Stimulated activated memory B cell treated with anti-CD40 and anti-IgM and Interleukin-4, amounts not matched to agents 10 μg/mL and 1 μg/mL and 100 μg/mL, for 72 hours (primary cell): ENCODE data around the gene TAF7L.
"Not testable (repeated sequence)": the region's sequence is repeated elsewhere in the genome, so short reads cannot be mapped to it uniquely, and the experiment has no call there.

Experiments
- ATAC-seq: fragments of 150-1000 bp; cut with Tn5 transposase; 2 replicates; pipeline ENCODE4 v1.10.0; 2021
- H3K27ac Mint-ChIP-seq: one replicate; pipeline ENCODE4 v1.8.0; 2022; ENCODE audit warnings: mild to moderate bottlenecking, mixed read lengths
- H3K27me3 Mint-ChIP-seq: one replicate; pipeline ENCODE4 v1.8.0; 2022; ENCODE audit warnings: mixed read lengths
- H3K36me3 Mint-ChIP-seq: one replicate; pipeline ENCODE4 v1.8.0; 2022; ENCODE audit warnings: mixed read lengths
- H3K4me1 Mint-ChIP-seq: one replicate; pipeline ENCODE4 v1.8.0; 2022; ENCODE audit warnings: mixed read lengths
- H3K4me3 Mint-ChIP-seq: one replicate; pipeline ENCODE4 v1.8.0; 2022; ENCODE audit warnings: mild to moderate bottlenecking, moderate library complexity, mixed read lengths
- H3K9me3 Mint-ChIP-seq: one replicate; pipeline ENCODE4 v1.8.0; 2022; ENCODE audit warnings: mixed read lengths

The TAF7L gene, protein sequence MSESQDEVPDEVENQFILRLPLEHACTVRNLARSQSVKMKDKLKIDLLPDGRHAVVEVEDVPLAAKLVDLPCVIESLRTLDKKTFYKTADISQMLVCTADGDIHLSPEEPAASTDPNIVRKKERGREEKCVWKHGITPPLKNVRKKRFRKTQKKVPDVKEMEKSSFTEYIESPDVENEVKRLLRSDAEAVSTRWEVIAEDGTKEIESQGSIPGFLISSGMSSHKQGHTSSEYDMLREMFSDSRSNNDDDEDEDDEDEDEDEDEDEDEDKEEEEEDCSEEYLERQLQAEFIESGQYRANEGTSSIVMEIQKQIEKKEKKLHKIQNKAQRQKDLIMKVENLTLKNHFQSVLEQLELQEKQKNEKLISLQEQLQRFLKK

DNA sequence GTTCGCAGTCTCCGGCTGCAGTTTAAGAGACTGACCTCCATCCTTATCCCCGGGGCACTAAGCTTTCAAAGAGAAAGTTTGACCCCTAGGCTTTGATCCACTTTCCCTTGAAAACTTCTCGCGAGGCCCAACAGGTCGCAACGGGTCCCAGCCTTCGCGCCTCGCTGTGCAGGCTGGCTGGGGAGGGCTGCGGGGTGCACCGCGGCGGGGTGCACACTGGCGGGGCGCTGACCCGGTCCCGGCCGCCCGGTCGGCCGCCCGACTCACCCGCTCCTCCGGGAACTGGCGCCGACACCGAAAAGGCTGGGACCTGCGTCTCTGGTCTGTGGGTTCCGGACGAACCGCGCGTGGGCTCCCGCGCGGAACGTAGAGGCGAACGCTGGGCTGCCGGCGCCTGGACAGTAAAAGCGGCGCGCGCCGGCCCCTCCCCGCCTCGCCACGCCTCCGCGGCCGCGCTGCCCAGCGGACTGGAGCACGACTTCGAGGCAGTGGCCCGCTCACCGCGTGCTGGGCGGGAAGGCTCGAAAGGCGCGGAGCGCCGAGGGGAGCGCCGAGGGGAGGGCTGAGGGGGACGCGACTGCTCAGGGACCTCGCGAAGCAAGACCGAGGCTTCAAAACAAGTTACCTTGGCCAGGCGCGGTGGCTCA lies at the start of gene TAF7L:
Gene TAF7L (minus strand): TSS at position 378 of the 647 bp plus-strand sequence. CDS start 3,791 bp downstream, outside the sequence.
- Mint-ChIP-seq H3K4me1 (no peaks in the 10 kb centered on the region), H3K27me3 (peaks cover 5% of the 10 kb centered on the region)

DNA sequence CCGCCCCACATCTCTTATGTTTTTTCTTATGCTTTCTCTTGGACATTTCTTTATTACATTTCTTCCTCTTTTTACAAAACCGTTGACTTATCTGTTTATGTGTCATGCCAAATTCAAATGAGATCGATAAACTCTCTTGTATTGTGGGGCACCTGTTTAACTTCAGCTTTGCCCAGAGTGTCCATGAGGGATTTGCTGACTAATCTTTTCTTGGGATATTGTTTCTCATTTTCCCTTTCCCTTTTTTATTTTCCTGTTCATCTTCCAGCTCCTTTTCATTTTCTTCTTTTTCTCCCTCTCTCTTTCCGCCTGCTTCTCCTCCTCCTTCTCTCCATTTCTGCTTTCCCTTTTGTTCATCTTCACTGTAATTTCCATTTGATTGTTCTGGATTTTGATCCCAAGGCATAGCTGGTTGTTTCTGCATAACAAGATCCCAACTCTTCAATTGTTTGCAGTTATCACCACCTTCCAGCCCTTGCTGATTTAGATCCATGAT lies 46.7 kb upstream of the TAF7L start:
- H3K4me3 Mint-ChIP-seq: no peak overlapping the region
- no peaks in the 10 kb centered on the region for H3K4me1 Mint-ChIP-seq
- H3K36me3 Mint-ChIP-seq: peaks cover 11% of the 10 kb centered on the region
- ATAC-seq: no peak
- H3K27me3 Mint-ChIP-seq: no peaks in the 10 kb centered on the region
- peaks cover 3% of the 10 kb centered on the region for H3K9me3 Mint-ChIP-seq
- no peak overlapping the region for H3K27ac Mint-ChIP-seq

More for the DNA sequence above, at the start of gene TAF7L:
- Mint-ChIP-seq H3K27ac (no peak within 1 kb of the TSS), H3K4me3 (no peak within 1 kb of the TSS), H3K9me3 (no peaks in the 10 kb centered on the region), H3K36me3 (no peaks in the 10 kb centered on the region)
- ATAC-seq: no peak

DNA sequence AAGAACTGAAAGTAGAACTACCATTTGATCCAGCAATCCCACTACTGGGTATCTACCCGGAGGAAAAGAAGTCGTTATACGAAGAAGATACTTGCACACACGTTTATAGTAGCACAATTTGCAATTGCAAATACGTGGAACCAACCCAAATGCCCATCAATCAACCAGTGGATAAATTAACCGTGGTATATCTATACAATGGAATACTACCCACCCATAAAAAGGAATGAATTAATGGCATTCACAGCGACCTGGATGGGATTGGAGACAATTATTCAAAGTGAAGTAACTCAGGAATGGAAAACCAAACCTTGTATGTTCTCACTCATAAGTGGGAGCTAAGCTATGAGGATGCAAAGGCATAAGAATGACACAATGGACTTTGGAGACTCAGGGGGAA lies 43.2 kb upstream of the TAF7L start:
- H3K9me3 Mint-ChIP-seq, H3K4me1 Mint-ChIP-seq, ATAC-seq, H3K27ac Mint-ChIP-seq, H3K27me3 Mint-ChIP-seq, H3K36me3 Mint-ChIP-seq, H3K4me3 Mint-ChIP-seq: not testable (repeated sequence)

DNA sequence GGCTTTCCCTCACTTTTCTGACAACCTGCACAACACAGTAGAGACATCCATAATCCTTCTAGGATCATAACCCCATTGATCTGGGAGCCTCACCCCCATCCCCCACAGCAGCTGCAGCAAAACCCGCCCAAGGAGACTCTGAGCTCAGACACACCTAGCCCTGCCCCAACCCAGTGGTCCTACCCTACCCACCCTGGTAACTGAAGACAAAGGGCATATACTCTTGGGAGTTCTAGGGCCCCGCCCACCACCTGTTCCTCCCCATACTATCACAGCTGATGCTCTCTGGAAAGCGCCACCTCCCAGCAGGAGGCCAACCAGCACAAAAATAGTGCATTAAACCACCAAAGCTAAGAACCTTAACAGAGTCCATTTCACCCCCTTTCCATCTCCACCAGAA lies 35.5 kb upstream of the TAF7L start:
- ATAC-seq, H3K4me3 Mint-ChIP-seq: not testable (repeated sequence)

DNA sequence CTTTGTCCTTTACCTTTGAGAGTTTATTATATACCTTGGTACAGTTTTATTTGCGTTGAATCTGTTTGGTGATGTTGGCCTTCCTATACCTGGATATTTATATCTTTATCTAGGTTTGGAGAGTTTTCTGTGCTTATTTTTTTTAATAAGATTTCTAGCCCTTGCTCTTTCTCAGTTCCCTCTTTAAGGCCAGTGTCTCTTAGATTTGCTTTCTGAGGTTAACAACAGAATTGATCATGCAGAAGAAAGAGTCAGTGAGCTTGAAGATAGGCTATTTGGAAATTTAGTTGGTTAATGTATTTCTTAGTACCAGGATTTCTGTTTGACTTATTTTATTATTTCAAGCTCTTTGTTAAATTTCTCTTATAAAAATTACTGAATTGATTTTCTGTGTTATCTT lies 12.7 kb upstream of the TAF7L start:
- Mint-ChIP-seq H3K9me3 (no peaks in the 10 kb centered on the region), H3K27me3 (no peaks in the 10 kb centered on the region), H3K27ac (no peak overlapping the region), H3K36me3 (no peaks in the 10 kb centered on the region), H3K4me1 (no peaks in the 10 kb centered on the region), H3K4me3 (no peak overlapping the region)
- no peak for ATAC-seq

More for the DNA sequence above, 35.5 kb upstream of the TAF7L start:
- not testable (repeated sequence) for H3K9me3 Mint-ChIP-seq, H3K27me3 Mint-ChIP-seq, H3K36me3 Mint-ChIP-seq, H3K4me1 Mint-ChIP-seq, H3K27ac Mint-ChIP-seq

DNA sequence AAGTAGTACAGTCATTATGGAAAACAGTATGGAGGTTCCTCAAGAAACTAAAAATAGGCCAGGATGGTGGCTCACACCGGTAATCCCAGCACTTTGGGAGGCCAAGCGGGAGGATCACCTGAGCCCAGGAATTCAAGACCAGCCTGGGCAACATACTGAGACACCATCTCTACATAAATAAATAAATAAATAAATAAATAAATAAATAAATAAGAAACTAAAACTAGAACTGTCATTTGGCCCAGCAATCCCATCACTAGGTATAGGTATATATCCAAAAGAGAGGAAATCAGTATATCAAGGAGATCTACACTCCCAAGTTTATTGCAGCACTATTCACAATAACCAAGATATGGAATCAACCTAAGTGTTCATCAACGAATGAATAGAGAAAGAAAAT lies 4.5 kb upstream of the TAF7L start:
- H3K4me1 Mint-ChIP-seq, H3K27ac Mint-ChIP-seq, ATAC-seq, H3K36me3 Mint-ChIP-seq, H3K9me3 Mint-ChIP-seq, H3K4me3 Mint-ChIP-seq, H3K27me3 Mint-ChIP-seq: not testable (repeated sequence)

DNA sequence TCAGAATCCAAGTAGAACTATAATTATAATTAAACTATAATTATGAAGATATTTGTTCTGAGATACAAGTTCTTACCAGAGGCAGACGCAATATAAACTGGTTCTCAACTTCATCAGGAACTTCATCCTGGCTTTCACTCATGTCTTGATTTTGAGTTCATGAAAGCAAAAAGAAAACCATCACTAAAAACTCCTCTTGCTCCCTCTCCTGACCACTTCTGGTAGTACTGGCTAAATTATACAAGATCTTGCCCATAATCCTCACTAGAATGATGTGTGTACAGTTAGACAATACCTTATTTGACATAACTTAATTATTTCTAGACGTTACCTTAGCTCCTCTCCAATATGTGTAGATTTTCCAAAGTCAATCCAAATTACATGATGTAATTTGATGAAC lies 3.7 kb downstream of the TAF7L start:
- Mint-ChIP-seq H3K4me3 (no peak overlapping the region), H3K27ac (no peak overlapping the region), H3K36me3 (no peaks in the 10 kb centered on the region), H3K27me3 (peaks cover 1% of the 10 kb centered on the region), H3K9me3 (no peaks in the 10 kb centered on the region), H3K4me1 (no peaks in the 10 kb centered on the region)
- no peak for ATAC-seq

DNA sequence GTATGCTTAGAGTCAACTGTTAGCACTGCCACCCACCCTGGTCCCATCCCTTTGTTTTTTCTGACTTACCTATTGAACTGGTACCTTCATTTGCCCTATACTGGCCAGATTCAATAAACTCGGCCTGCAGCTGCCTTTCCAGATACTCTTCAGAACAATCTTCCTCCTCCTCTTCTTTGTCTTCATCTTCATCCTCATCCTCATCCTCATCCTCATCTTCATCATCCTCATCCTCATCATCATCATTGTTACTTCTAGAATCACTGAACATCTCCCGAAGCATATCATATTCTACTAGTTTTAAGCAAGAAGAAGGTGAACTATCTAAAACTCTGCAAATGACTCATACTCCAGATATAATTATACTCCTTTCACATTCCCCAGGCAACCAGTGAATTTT lies 14.9 kb downstream of the TAF7L start:
- H3K36me3 Mint-ChIP-seq: no peaks in the 10 kb centered on the region
- no peak overlapping the region for H3K27ac Mint-ChIP-seq
- no peak overlapping the region for H3K4me3 Mint-ChIP-seq
- no peak for ATAC-seq
- no peaks in the 10 kb centered on the region for H3K4me1 Mint-ChIP-seq
- H3K9me3 Mint-ChIP-seq: no peaks in the 10 kb centered on the region
- no peaks in the 10 kb centered on the region for H3K27me3 Mint-ChIP-seq

DNA sequence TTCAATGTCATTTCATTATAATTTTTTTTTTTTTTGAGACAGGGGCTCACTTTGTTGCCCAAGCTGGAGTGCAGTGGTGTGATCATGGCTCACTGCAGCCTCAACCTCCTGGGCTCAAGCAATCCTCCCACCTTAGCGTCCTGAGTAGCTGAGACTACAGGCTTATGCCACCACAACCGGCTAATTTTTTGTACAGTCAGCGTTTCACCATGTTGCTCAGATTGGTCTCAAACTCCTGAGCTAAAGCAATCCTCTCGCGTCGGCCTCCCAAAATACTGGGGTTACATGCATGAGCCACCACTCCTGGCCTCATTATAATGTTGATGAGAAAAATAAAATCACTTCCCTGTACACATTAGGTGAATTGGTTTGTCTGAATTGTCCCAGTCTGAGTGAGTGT lies 16.9 kb downstream of the TAF7L start:
- Mint-ChIP-seq H3K36me3 (no peaks in the 10 kb centered on the region), H3K27me3 (no peaks in the 10 kb centered on the region), H3K9me3 (no peaks in the 10 kb centered on the region), H3K27ac (no peak overlapping the region), H3K4me3 (no peak overlapping the region), H3K4me1 (no peaks in the 10 kb centered on the region)
- ATAC-seq: no peak

DNA sequence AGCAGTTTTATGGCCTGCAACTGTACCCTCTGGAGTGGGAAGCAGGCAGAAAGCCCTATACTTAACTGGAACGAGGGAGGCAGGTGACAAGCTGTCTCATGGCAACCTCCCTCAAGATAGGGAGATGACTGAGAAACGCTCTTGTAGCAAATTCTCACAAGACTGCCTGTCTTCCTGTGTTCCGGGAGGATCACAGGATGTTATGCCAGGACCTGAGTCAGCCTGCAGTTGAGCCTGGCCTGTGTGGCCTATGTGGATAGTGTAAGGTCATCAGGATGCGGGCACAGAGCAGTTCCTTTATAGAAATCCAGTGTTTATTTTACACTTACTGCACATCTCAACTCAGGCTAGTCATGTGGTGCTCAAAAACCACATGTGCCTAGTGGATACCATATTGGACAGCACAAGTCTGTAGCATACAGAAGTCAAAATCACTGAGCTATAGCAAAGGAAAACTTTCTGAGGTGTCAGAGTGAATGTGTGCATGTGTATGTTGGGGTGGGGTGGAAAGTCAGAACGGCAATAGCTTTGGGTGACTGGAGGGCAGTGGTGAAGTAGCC lies 25.2 kb downstream of the TAF7L start:
- no peak overlapping the region for H3K4me3 Mint-ChIP-seq
- no peaks in the 10 kb centered on the region for H3K4me1 Mint-ChIP-seq

DNA sequence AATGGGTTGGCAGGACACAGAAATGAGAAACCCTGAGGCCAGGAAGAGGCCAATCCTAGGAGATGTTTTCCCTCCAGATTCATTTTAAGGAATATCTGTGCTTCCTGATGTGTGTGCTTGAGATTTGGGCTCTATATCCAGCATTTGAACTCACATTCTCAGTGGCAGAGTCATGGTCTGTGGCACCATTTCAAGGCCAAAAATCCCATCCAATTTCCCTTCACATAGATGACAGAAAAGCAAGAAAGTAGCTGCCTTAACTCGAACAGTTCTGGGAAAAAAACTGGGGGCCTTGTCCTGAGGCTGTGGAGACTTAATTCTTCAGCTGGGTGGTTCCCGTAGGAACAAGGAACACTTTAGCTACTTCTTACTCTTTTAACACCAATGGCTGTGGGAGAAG lies 27.4 kb downstream of the TAF7L start:
- ATAC-seq: no peak
- Mint-ChIP-seq H3K4me3 (no peak overlapping the region), H3K36me3 (no peaks in the 10 kb centered on the region), H3K27me3 (no peaks in the 10 kb centered on the region), H3K4me1 (no peaks in the 10 kb centered on the region), H3K27ac (no peak overlapping the region), H3K9me3 (no peaks in the 10 kb centered on the region)

More for the DNA sequence above, 25.2 kb downstream of the TAF7L start:
- Mint-ChIP-seq H3K27me3 (no peaks in the 10 kb centered on the region), H3K27ac (no peak overlapping the region), H3K36me3 (no peaks in the 10 kb centered on the region), H3K9me3 (no peaks in the 10 kb centered on the region)
- ATAC-seq: no peak

DNA sequence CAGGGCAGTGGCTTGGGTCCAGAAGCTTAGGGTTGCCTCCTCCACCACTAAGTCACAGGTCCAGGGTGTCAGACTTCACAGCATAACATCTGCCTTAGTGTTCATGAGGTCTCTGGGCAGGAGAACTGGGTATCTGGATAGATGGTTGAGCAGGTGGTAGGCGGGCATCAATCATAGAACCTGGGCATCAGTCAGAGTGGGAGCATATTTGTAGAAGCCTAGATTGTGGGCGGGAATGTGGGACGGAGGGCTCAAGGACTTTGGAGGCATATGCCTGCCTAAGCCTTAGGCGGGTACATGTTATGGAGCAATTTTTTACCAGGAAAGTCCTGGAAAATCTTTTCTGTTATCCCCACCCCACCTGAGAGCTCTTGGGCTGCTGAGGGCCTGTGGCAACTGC lies 28.5 kb downstream of the TAF7L start:
- Mint-ChIP-seq H3K27me3 (no peaks in the 10 kb centered on the region), H3K36me3 (no peaks in the 10 kb centered on the region), H3K27ac (no peak overlapping the region), H3K9me3 (no peaks in the 10 kb centered on the region), H3K4me3 (no peak overlapping the region), H3K4me1 (no peaks in the 10 kb centered on the region)
- no peak for ATAC-seq

DNA sequence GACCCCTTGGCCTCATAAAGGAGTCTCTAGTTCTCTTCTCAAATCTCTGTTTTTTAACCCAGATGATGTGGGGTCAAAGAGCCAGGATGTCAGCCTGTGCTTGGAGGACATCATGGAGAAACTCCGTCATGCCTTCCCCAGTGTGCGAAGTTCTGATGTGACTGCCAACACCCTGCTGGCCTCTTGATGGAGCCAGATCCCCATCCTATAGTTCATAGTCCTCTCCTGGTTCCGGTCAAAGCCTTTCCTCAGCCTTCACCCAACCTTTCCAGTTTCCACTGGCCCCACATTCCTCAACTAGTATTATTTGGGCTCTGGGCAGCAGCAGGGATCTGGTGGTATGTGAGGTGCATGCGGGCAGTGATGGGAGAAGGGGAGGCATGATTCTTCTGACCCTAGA lies 30.7 kb downstream of the TAF7L start:
- ATAC-seq: no peak
- no peak overlapping the region for H3K27ac Mint-ChIP-seq

DNA sequence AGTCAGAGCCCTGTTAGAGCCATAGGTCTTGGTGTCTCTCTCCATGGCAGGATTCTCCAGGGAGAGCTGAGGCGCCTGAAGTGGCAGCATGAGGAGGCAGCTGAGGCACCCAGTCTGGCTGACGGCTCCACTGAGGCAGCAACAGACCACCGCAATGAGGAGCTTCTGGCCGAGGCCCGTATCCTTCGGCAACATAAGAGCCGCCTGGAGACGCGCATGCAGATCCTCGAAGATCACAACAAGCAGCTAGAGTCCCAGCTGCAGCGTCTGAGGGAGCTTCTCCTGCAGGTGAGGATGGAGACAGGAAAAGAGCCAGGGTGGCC lies 32.9 kb downstream of the TAF7L start:
- Mint-ChIP-seq H3K4me3 (no peak overlapping the region), H3K27ac (no peak overlapping the region), H3K36me3 (no peaks in the 10 kb centered on the region), H3K9me3 (no peaks in the 10 kb centered on the region), H3K4me1 (no peaks in the 10 kb centered on the region), H3K27me3 (no peaks in the 10 kb centered on the region)
- no peak for ATAC-seq

More for the DNA sequence above, 30.7 kb downstream of the TAF7L start:
- H3K27me3 Mint-ChIP-seq: no peaks in the 10 kb centered on the region
- no peaks in the 10 kb centered on the region for H3K9me3 Mint-ChIP-seq
- H3K36me3 Mint-ChIP-seq: no peaks in the 10 kb centered on the region
- no peaks in the 10 kb centered on the region for H3K4me1 Mint-ChIP-seq
- no peak overlapping the region for H3K4me3 Mint-ChIP-seq

DNA sequence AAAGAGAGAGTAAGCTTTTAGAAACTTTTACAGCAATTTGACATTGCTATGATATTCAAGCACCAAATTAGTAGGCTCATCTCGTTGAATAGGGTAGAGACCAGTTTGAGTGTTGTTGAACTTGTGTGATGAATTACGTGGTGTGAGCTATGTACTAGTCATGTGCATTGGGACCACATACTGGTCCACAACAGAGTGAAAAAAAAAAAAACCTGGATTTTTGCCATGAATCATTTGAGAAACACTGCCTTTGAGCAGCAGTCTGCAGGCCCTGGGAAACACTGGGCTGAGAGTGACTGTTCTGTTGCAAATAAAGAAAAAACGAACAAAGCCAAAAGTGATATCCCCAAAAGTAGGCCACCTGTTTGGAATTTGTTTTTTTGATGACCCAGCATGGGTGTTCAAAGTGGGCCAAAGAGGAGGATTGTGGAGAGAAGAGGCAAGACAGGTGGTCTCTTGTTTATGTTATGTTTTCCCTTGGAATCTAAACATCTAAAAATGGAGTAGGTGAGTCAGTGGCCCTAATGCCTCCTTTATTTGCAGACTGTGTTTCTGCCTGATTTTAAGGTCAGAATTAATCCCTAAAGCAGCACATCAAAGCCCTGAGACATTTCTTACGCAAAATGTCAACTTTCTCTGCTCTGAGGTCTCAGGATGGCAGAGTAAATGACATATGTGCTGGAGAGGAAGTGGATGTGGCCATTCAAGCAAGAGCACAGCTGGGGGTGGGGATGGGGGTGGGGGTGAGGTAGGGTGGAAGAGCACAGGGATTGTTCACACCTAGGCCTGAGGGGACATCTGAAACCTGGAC lies 33.5 kb downstream of the TAF7L start:
- Mint-ChIP-seq H3K4me3 (no peak overlapping the region), H3K36me3 (no peaks in the 10 kb centered on the region), H3K27ac (no peak overlapping the region), H3K4me1 (no peaks in the 10 kb centered on the region), H3K9me3 (no peaks in the 10 kb centered on the region), H3K27me3 (no peaks in the 10 kb centered on the region)
- ATAC-seq: no peak
